GM12878 (cell line): Measurements from ENCODE around the gene BZW1. TPM values are rescaled to one million over a fixed set of nuclear protein-coding genes. Genes with fewer than 3 reads are reported as not detected.

Source experiments
- BCL11A ChIP-seq: IDR thresholded peaks from 2 replicates; pipeline ENCODE4 v1.6.1; 2011; ENCODE audit warnings: low read depth, low read length
- CBX3 ChIP-seq: fragments of 200-600 bp; sonication (generic); IDR thresholded peaks from 2 replicates; pipeline ENCODE4 v1.6.1; 2016; ENCODE audit warnings: low read depth, borderline replicate concordance
- CHD4 ChIP-seq: fragments of 200-600 bp; sonication (generic); IDR thresholded peaks from 2 replicates; pipeline ENCODE4 v1.6.1; 2016; ENCODE audit warnings: mild to moderate bottlenecking
- DPF2 ChIP-seq: fragments of 450-650 bp; IDR thresholded peaks from 2 replicates; pipeline ENCODE4 v1.6.1; 2017; ENCODE audit warnings: mild to moderate bottlenecking
- EGR1 ChIP-seq, 2 experiments: IDR thresholded peaks; 1 replicate in 1 of 2; 2 replicates in 1 of 2; pipeline ENCODE4 v1.6.1; 2011 to 2012; ENCODE audit warnings: low read depth in 2 of 2, low read length in 2 of 2, borderline replicate concordance in 1 of 2, mild to moderate bottlenecking in 1 of 2, moderate library complexity in 1 of 2
- EP300 ChIP-seq, 2 experiments: fragments of 150-350 bp in 1 of 2; IDR thresholded peaks; 2 replicates each; pipeline ENCODE4 v1.6.1; 2011 to 2012; ENCODE audit warnings: low read depth in 2 of 2, low read length in 2 of 2, borderline replicate concordance in 1 of 2, improper control_type of control experiment in 1 of 2, inconsistent platforms in 1 of 2; ENCODE audit not compliant: control insufficient read depth in 1 of 2
- ESRRA ChIP-seq: IDR thresholded peaks from 2 replicates; pipeline ENCODE4 v1.6.1; 2012; ENCODE audit warnings: mild to moderate bottlenecking, low read length, improper control_type of control experiment
- FOXM1 ChIP-seq: IDR thresholded peaks from 2 replicates; pipeline ENCODE4 v1.6.1; 2012; ENCODE audit warnings: low read depth, mild to moderate bottlenecking, inconsistent platforms, low read length, moderate library complexity
- IKZF2 ChIP-seq, 2 experiments: fragments of 450-650 bp; IDR thresholded peaks; 2 replicates each; pipeline ENCODE4 v1.6.1; 2017; ENCODE audit warnings: mild to moderate bottlenecking in 2 of 2, moderate library complexity in 2 of 2
- JUND ChIP-seq: IDR thresholded peaks from 2 replicates; pipeline ENCODE4 v1.6.1; 2012; ENCODE audit warnings: low read depth, mild to moderate bottlenecking, low read length, improper control_type of control experiment, moderate library complexity
- KAT2A ChIP-seq: conservative IDR thresholded peaks from 2 replicates; pipeline ENCODE4 v1.6.1; 2011; ENCODE audit warnings: low read depth, low read length; ENCODE audit not compliant: control insufficient read depth
- LARP7 ChIP-seq: fragments of 450-650 bp; IDR thresholded peaks from 2 replicates; pipeline ENCODE4 v1.6.1; 2017; ENCODE audit warnings: mild to moderate bottlenecking
- NFIC ChIP-seq: IDR thresholded peaks from 2 replicates; pipeline ENCODE4 v1.6.1; 2012; ENCODE audit warnings: low read depth, mild to moderate bottlenecking, inconsistent platforms, low read length, moderate library complexity
- NFYA ChIP-seq: IDR thresholded peaks from 2 replicates; pipeline ENCODE4 v1.6.1; 2011; ENCODE audit warnings: low read depth, mild to moderate bottlenecking, low read length, improper control_type of control experiment, borderline replicate concordance
- NR2C2 ChIP-seq: IDR thresholded peaks from 2 replicates; pipeline ENCODE4 v1.6.1; 2011; ENCODE audit warnings: borderline replicate concordance, low read depth; ENCODE audit not compliant: control insufficient read depth, insufficient read length
- POU2F2 ChIP-seq: IDR thresholded peaks from 3 replicates; pipeline ENCODE4 v1.6.1; 2011; ENCODE audit warnings: low read depth, mild to moderate bottlenecking, low read length, borderline replicate concordance
- RAD21 ChIP-seq: IDR thresholded peaks from 2 replicates; pipeline ENCODE4 v1.6.1; 2011; ENCODE audit warnings: mild to moderate bottlenecking, low read depth, low read length, moderate library complexity; ENCODE audit not compliant: insufficient read depth
- WRNIP1 ChIP-seq: IDR thresholded peaks from 2 replicates; pipeline ENCODE4 v1.6.1; 2011; ENCODE audit warnings: low read depth, low read length, improper control_type of control experiment, borderline replicate concordance
- YBX1 ChIP-seq: fragments of 450-650 bp; IDR thresholded peaks from 2 replicates; pipeline ENCODE4 v1.6.1; 2016; ENCODE audit warnings: antibody characterized with exemption
- ZBTB11 ChIP-seq: fragments of 450-650 bp; formaldehyde crosslinking; IDR thresholded peaks from 2 replicates; pipeline ENCODE4 v1.5.0; 2022; ENCODE audit warnings: mild to moderate bottlenecking, missing genetic modification characterization
- polyA plus RNA-seq, 11 experiments: library from polyadenylated mRNA; depleted of rRNA in 4 of 11; unstranded in 6 of 11; stranded (reverse) in 5 of 11; fragments of >200 nt; fragmentation: Nextera tagmentation in 4 of 11; fragmentation: Illumina TruSeq in 1 of 11; extraction: Ambion mirVana in 4 of 11; extraction: Trizol in 1 of 11; gene quantifications; 1 replicate in 1 of 11; 2 replicates in 10 of 11; pipeline versions ENCODE4 v1.2.1 to v1.2.3, GENCODE V29; 2011 to 2016; ENCODE audit warnings: inconsistent platforms in 2 of 11, missing spikeins in 2 of 11, low read depth in 1 of 11
- total RNA-seq, 4 experiments: library from RNA; depleted of rRNA in 3 of 4; stranded (reverse); fragments of >200 nt in 3 of 4; fragmentation: Illumina TruSeq in 1 of 4; extraction: Trizol in 1 of 4; gene quantifications; 2 replicates each; pipeline versions ENCODE4 v1.2.1 to v1.2.3, GENCODE V29; 2013 to 2021
- TF ChIP-seq, protein P1 (sequence below): fragments of 450-650 bp; IDR thresholded peaks from 2 replicates; pipeline ENCODE4 v1.6.1; 2014; ENCODE audit warnings: mild to moderate bottlenecking
- TF ChIP-seq, protein P2 (sequence below): fragments of 150-350 bp; IDR thresholded peaks from 2 replicates; pipeline ENCODE4 v1.6.1; 2014; ENCODE audit warnings: mild to moderate bottlenecking, low read depth, low read length
- TF ChIP-seq, protein P3 (sequence below): IDR thresholded peaks from 2 replicates; pipeline ENCODE4 v1.6.1; 2011; ENCODE audit warnings: low read depth, mild to moderate bottlenecking, low read length, moderate library complexity, borderline replicate concordance; ENCODE audit errors: extremely low read depth

The BZW1 gene
- total and polyA plus RNA-seq, 10 of the 15 experiments (the other 5 are each of a cell fraction or from before 2014, with no cell fraction given) = 186 to 349 (median 269) TPM

DNA sequence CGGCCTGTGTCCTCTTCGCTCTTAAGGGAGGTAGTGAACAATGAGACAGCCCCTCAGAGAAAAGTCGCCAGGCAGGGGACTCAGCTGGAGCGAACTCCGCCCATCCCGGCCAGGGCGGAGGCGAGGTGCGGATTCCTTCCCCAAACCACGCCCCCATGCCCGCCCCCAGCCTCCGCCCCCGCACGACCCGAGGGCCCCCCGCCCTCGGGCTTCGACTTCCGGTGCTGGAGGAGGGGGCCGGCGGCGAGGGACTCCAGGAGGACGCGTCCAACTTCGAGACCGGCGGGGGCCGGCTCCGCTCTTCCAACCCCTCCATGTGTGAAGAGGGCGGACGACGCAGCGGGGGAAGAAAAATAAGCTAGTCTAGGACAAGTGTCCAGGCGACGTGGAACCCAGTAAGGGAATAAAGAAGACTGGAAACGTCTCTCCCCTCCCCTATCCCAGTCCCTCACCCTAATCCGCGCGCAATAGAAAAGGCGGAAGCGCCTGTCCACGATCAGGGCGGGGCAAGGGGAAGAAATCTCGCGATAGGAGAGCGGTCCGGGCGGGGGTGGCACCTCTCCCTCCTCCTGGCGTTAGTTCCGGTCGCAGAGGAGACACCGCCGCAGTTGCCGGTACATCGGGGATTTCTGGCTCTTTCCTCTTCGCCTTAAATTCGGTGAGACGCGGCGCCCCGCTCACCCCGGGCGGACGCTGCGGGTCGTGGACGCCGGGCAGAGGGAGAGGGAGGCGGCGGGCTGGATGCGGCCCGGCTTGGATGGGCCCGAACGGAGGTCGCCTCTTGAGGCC, at the start of gene BZW1 (continued):
- TF ChIP-seq, protein P1, sequence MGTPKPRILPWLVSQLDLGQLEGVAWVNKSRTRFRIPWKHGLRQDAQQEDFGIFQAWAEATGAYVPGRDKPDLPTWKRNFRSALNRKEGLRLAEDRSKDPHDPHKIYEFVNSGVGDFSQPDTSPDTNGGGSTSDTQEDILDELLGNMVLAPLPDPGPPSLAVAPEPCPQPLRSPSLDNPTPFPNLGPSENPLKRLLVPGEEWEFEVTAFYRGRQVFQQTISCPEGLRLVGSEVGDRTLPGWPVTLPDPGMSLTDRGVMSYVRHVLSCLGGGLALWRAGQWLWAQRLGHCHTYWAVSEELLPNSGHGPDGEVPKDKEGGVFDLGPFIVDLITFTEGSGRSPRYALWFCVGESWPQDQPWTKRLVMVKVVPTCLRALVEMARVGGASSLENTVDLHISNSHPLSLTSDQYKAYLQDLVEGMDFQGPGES = peak; percentile 53; the same call in 1 of the 2 replicates
- TF ChIP-seq POU2F2 = peak; percentile 79; the same call in 2 of the 3 replicates
- no peak; the same call in 1 of the 2 replicates for TF ChIP-seq LARP7
- TF ChIP-seq BCL11A = no peak
- no peak; the same call in 1 of the 2 replicates for TF ChIP-seq FOXM1
- TF ChIP-seq IKZF2 (IDR thresholded peaks at IDR 0.05) = peak in 1 of 2 experiments; percentile 54; a peak in 2 of 4 replicates
- no peak for TF ChIP-seq CBX3
- no peak for TF ChIP-seq NR2C2
- no peak for TF ChIP-seq WRNIP1
- no peak for TF ChIP-seq DPF2
- TF ChIP-seq YBX1 = no peak
- TF ChIP-seq EGR1 (IDR thresholded peaks at IDR 0.05; ENCODE audit: borderline replicate concordance in 1 of 2, low read depth in 2 of 2, low read length in 2 of 2) = peak in 1 of 2 experiments; percentile 98; a peak in 2 of 3 replicates
- TF ChIP-seq NFIC = peak; percentile 69
- TF ChIP-seq, protein P2, sequence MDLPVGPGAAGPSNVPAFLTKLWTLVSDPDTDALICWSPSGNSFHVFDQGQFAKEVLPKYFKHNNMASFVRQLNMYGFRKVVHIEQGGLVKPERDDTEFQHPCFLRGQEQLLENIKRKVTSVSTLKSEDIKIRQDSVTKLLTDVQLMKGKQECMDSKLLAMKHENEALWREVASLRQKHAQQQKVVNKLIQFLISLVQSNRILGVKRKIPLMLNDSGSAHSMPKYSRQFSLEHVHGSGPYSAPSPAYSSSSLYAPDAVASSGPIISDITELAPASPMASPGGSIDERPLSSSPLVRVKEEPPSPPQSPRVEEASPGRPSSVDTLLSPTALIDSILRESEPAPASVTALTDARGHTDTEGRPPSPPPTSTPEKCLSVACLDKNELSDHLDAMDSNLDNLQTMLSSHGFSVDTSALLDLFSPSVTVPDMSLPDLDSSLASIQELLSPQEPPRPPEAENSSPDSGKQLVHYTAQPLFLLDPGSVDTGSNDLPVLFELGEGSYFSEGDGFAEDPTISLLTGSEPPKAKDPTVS = peak; percentile 55; the same call in 1 of the 2 replicates
- TF ChIP-seq, protein P3, sequence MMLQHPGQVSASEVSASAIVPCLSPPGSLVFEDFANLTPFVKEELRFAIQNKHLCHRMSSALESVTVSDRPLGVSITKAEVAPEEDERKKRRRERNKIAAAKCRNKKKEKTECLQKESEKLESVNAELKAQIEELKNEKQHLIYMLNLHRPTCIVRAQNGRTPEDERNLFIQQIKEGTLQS = no peak
- peak; percentile 98 for TF ChIP-seq JUND
- no peak for TF ChIP-seq ESRRA
- TF ChIP-seq ZBTB11 (CRISPR knock-in tag) = no peak
- TF ChIP-seq NFYA = no peak
- TF ChIP-seq RAD21 = no peak
- 0 out of 4 replicates have a peak, but pooled peaks of 1 of the 2 experiments have one; percentile 5 for TF ChIP-seq EP300 (IDR thresholded peaks at IDR 0.05; ENCODE audit: borderline replicate concordance in 1 of 2, control insufficient read depth in 1 of 2, low read depth in 2 of 2, low read length in 2 of 2)
- no peak for TF ChIP-seq CHD4
- no peak for TF ChIP-seq KAT2A
